Hematopoietic multipotent progenitor cell treated with erythropoietin and hydrocortisone succinate and interleukin-3 and kit ligand, for 6 days (in vitro differentiated cells): ENCODE results near the gene SLC13A1.
"Not testable (repeated sequence)": the region's sequence is repeated elsewhere in the genome, so short reads cannot be mapped to it uniquely, and the experiment has no call there.

Experiments
- DNase-seq: peaks from one replicate; pipeline ENCODE4 v3.0.0-alpha.2; 2015

SLC13A1 gene

GRCh38 chr7:123199883-123200282 is at the start of gene SLC13A1:
Gene SLC13A1 (minus strand): TSS chr7:123199969. CDS start chr7:123199946, 23 bp downstream.
- DNase-seq, result no peak

- no peak for DNase-seq
These were observed 45.0 kb upstream of the SLC13A1 start for GRCh38 chr7:123244768-123245167.

GRCh38 chr7:123242467-123243092 is 42.8 kb upstream of the SLC13A1 start:
- no peak for DNase-seq

GRCh38 chr7:123241809-123242208 is 42.0 kb upstream of the SLC13A1 start:
- no peak for DNase-seq

- DNase-seq, result no peak
These were observed 31.5 kb upstream of the SLC13A1 start for GRCh38 chr7:123231021-123232000.

- no peak for DNase-seq
These were observed 30.8 kb upstream of the SLC13A1 start for GRCh38 chr7:123230603-123231002.

- DNase-seq, result no peak
These were observed 30.4 kb upstream of the SLC13A1 start for GRCh38 chr7:123230147-123230546.

- DNase-seq, result no peak
These were observed 29.7 kb upstream of the SLC13A1 start for GRCh38 chr7:123229426-123229825.

GRCh38 chr7:123227666-123228065 is 27.9 kb upstream of the SLC13A1 start:
- DNase-seq, result not testable (repeated sequence)

GRCh38 chr7:123220396-123220795 is 20.6 kb upstream of the SLC13A1 start:
- no peak for DNase-seq

GRCh38 chr7:123218866-123219265 is 19.1 kb upstream of the SLC13A1 start:
- no peak for DNase-seq

- no peak for DNase-seq
These were observed 17.1 kb upstream of the SLC13A1 start for GRCh38 chr7:123216825-123217224.

- DNase-seq, result no peak
These were observed 15.6 kb upstream of the SLC13A1 start for GRCh38 chr7:123215350-123215749.

- no peak for DNase-seq
These were observed 11.8 kb upstream of the SLC13A1 start for GRCh38 chr7:123211545-123211944.

- DNase-seq, result no peak
These were observed 11.2 kb upstream of the SLC13A1 start for GRCh38 chr7:123210986-123211385.

GRCh38 chr7:123209786-123210185 is 10.0 kb upstream of the SLC13A1 start:
- no peak for DNase-seq

GRCh38 chr7:123208793-123209192 is 9.0 kb upstream of the SLC13A1 start:
- DNase-seq, result no peak

GRCh38 chr7:123204206-123204835 is 4.6 kb upstream of the SLC13A1 start:
- DNase-seq, result no peak

- DNase-seq, result no peak
These were observed 2.1 kb upstream of the SLC13A1 start for GRCh38 chr7:123201901-123202300.

GRCh38 chr7:123198668-123199652 is 809 bp downstream of the SLC13A1 start:
- DNase-seq, result no peak

GRCh38 chr7:123198111-123198510 is 1.7 kb downstream of the SLC13A1 start:
- no peak for DNase-seq

- no peak for DNase-seq
These were observed 6.5 kb downstream of the SLC13A1 start for GRCh38 chr7:123193235-123193634.
